Skeletal muscle satellite cell (primary cell): Measurements from ENCODE around the gene FMN1.

ENCODE experiments used
- H3K27me3 ChIP-seq: 2 replicates; pipeline ENCODE4 v1.7.0; 2013; ENCODE audit warnings: low read length; ENCODE audit not compliant: control insufficient read depth, insufficient read depth
- H3K36me3 ChIP-seq: 2 replicates; pipeline ENCODE4 v1.7.0; 2013; ENCODE audit warnings: mild to moderate bottlenecking, control low read depth, low read length; ENCODE audit not compliant: insufficient read depth
- H3K4me1 ChIP-seq: 2 replicates; pipeline ENCODE4 v1.7.0; 2013; ENCODE audit warnings: low read length; ENCODE audit not compliant: control insufficient read depth, insufficient read depth
- H3K4me2 ChIP-seq: 2 replicates; pipeline ENCODE4 v1.7.0; 2013; ENCODE audit warnings: mild to moderate bottlenecking, low read length
- H3K4me3 ChIP-seq: 2 replicates; pipeline ENCODE4 v1.7.0; 2013; ENCODE audit warnings: low read length
- H3K9ac ChIP-seq: 2 replicates; pipeline ENCODE4 v1.7.0; 2013; ENCODE audit warnings: mild to moderate bottlenecking, low read depth, low read length, moderate library complexity
- H3K9me3 ChIP-seq: replicated peaks from 2 replicates; pipeline ENCODE4 v1.7.0; 2013; ENCODE audit warnings: mild to moderate bottlenecking, control low read depth, low read length

Gene FMN1

GRCh38 chr15:32766101-32766500 lies 428.4 kb downstream of the FMN1 start:
- Histone ChIP-seq H3K27me3 (no peaks in the 10 kb centered on the region), H3K4me3 (no peak overlapping the region), H3K9me3 (no peaks in the 10 kb centered on the region), H3K4me1 (peaks cover 5% of the 10 kb centered on the region), H3K36me3 (no peaks in the 10 kb centered on the region), H3K4me2 (no peak overlapping the region), H3K9ac (no peak overlapping the region)

DNA sequence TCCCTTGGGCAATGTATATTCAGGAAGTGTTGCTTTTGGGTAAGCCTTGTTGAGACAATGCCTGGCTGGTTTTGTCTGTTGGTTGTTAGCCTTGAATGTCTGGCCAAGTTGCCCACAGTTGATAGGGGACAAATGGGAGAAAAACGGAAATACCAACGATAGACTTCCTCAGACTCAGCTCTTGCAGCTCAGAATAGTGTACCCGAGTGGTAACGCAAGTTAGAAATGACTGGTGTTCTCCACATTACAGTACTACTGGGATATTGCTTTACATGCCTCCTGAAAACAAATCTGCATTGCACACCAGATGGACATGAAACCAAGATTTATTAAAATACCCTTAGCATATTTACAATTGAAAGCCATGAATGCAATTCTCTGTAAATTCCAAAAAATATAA lies 429.3 kb downstream of the FMN1 start:
- Histone ChIP-seq H3K4me2 (no peak overlapping the region), H3K9ac (no peak overlapping the region), H3K9me3 (no peaks in the 10 kb centered on the region), H3K27me3 (no peaks in the 10 kb centered on the region), H3K36me3 (no peaks in the 10 kb centered on the region), H3K4me1 (no peaks in the 10 kb centered on the region), H3K4me3 (no peak overlapping the region)

DNA sequence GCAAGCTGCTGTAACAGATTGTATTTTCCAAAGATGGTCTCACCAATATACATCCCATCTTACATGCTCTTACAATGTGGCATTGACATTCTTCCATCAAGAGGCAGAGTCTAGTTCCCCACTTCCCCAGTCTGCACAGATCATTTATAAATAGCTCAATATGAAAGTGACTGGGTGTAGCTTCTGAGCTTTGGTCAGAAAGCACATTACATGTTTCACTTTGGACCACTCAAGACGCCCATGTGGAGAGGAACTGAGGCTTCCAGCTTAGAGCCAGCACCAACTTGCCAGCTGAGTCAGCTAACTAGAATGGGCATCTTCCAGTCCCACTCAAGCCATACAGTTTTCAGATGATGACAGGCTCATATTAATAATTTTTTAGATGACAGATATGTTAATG lies 431.2 kb downstream of the FMN1 start:
- no peaks in the 10 kb centered on the region for H3K36me3 ChIP-seq
- H3K9me3 ChIP-seq, result no peaks in the 10 kb centered on the region
- H3K4me2 ChIP-seq, result no peak overlapping the region
- no peaks in the 10 kb centered on the region for H3K4me1 ChIP-seq
- no peak overlapping the region for H3K9ac ChIP-seq
- H3K4me3 ChIP-seq, result no peak overlapping the region
- H3K27me3 ChIP-seq, result no peaks in the 10 kb centered on the region

GRCh38 chr15:32757426-32757825 lies 437.1 kb downstream of the FMN1 start:
- Histone ChIP-seq H3K4me2 (no peak overlapping the region), H3K9ac (no peak overlapping the region), H3K4me3 (no peak overlapping the region), H3K9me3 (peaks cover 3% of the 10 kb centered on the region), H3K27me3 (no peaks in the 10 kb centered on the region), H3K36me3 (no peaks in the 10 kb centered on the region), H3K4me1 (no peaks in the 10 kb centered on the region)

DNA sequence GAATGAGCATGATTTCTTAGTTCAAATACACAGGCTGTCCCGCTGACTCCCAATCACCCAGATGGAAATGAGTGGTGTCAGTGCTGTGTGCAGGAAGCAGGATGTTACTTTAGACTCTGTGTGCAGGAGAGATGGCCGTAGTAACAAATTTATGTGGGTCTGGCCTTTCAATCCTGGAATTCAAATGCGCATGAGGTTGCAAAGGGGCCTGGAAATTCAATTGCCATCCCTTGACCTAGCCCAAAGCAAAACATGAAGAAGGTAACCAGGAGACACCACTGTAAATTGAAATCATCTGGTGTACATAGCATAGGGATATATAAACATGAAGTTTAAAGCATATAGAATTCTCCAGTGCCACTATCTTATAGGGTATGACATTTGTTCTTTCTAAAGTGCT lies 443.5 kb downstream of the FMN1 start:
- no peaks in the 10 kb centered on the region for H3K9me3 ChIP-seq
- H3K27me3 ChIP-seq, result no peaks in the 10 kb centered on the region
- no peak overlapping the region for H3K9ac ChIP-seq
- no peaks in the 10 kb centered on the region for H3K4me1 ChIP-seq
- H3K36me3 ChIP-seq, result no peaks in the 10 kb centered on the region
- no peak overlapping the region for H3K4me2 ChIP-seq
- H3K4me3 ChIP-seq, result no peak overlapping the region

DNA sequence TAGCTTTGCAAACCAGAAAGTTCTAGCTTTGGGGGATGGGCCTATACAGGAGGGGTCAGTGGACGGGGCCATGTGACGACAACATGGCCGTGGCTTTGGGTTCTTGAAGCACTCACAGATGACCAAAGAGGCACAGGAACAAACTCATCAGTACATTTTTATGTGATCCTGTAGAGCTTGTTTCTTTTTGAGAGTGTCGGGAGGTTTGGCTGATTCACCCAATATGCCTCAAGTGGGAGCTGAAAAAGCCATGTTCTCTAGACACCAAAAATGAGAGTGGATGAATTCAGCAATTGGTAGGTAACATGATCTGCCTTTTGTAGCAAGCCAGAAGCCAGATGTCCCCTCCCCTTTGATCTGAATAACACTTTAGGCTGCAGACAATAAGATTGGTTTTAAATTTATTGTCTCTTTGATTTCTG lies 446.6 kb downstream of the FMN1 start:
- Histone ChIP-seq H3K36me3 (no peaks in the 10 kb centered on the region), H3K4me2 (no peak overlapping the region), H3K4me1 (peaks cover 11% of the 10 kb centered on the region), H3K4me3 (no peak overlapping the region), H3K27me3 (no peaks in the 10 kb centered on the region), H3K9me3 (no peaks in the 10 kb centered on the region), H3K9ac (no peak overlapping the region)

GRCh38 chr15:32746116-32746857 lies 448.2 kb downstream of the FMN1 start:
- no peak overlapping the region for H3K4me3 ChIP-seq
- no peak overlapping the region for H3K4me2 ChIP-seq
- no peak overlapping the region for H3K9ac ChIP-seq
- no peaks in the 10 kb centered on the region for H3K27me3 ChIP-seq
- no peaks in the 10 kb centered on the region for H3K36me3 ChIP-seq
- H3K9me3 ChIP-seq, result no peaks in the 10 kb centered on the region
- H3K4me1 ChIP-seq, result peaks cover 12% of the 10 kb centered on the region

DNA sequence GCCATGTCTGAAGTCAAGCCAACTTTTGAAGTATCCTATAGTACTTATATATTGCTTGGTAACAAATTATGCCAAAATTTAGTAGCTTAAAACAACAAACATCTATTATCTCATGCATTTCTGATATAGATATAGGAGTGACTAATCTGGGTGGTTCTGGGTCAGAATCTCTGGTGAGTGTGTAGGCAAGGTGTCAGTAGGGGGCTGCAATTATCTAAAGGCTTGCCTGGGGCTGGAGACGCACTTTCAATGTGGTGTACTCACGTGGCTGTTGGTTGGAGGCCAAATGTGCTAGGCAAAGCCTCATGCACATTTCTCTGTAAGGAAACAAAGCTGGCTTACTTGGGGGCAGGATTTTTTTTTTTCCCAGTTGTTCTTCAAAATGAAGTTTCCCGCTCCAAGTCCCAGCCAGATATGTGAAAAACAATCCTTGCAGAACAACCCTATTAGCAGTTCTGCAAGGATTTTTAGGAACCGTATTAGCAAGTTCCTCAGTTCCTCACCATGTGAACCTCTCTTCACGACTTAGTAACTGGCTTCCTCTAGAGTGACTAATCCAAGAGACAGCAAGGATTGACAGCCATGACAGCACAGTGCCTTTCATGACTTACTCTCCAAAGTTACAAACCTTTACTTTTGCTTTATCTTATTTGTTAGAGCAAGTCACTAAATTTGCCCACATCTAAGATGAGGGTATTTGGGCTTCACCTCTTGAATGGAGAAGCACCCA lies 450.9 kb downstream of the FMN1 start:
- Histone ChIP-seq H3K36me3 (no peaks in the 10 kb centered on the region), H3K4me3 (no peak overlapping the region), H3K4me1 (peaks cover 12% of the 10 kb centered on the region), H3K9me3 (no peaks in the 10 kb centered on the region), H3K4me2 (no peak overlapping the region), H3K27me3 (no peaks in the 10 kb centered on the region), H3K9ac (no peak overlapping the region)

GRCh38 chr15:32739522-32740063 lies 454.9 kb downstream of the FMN1 start:
- Histone ChIP-seq H3K9ac (no peak overlapping the region), H3K4me3 (no peak overlapping the region), H3K27me3 (no peaks in the 10 kb centered on the region), H3K9me3 (no peaks in the 10 kb centered on the region), H3K4me1 (peaks cover 13% of the 10 kb centered on the region), H3K36me3 (peaks cover 22% of the 10 kb centered on the region), H3K4me2 (no peak overlapping the region)

GRCh38 chr15:32738666-32739065 lies 455.8 kb downstream of the FMN1 start:
- no peak overlapping the region for H3K9ac ChIP-seq
- no peaks in the 10 kb centered on the region for H3K9me3 ChIP-seq
- H3K4me2 ChIP-seq, result no peak overlapping the region
- no peak overlapping the region for H3K4me3 ChIP-seq
- no peaks in the 10 kb centered on the region for H3K27me3 ChIP-seq
- H3K4me1 ChIP-seq, result peaks cover 19% of the 10 kb centered on the region
- H3K36me3 ChIP-seq, result peaks cover 32% of the 10 kb centered on the region

DNA sequence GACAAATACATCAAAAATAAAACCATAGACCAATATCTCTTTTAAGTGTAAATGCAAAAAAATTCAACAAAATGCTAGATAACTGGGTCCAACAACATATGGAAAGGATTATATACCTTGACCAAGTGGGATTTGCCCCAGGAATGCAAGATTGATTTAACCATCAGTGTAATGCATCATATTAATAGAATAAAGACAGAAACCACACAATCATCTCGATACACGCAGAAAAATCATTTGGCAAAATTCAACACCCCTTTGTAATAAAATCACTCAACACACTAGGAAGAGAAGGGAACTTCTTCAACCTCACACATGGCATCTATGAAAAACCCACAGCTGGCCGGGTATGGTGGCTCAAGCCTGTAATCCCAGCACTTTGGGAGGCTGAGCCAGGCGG lies 457.2 kb downstream of the FMN1 start:
- no peaks in the 10 kb centered on the region for H3K9me3 ChIP-seq
- peaks cover 24% of the 10 kb centered on the region for H3K4me1 ChIP-seq
- no peak overlapping the region for H3K4me3 ChIP-seq
- no peak overlapping the region for H3K4me2 ChIP-seq
- peaks cover 41% of the 10 kb centered on the region for H3K36me3 ChIP-seq
- no peak overlapping the region for H3K9ac ChIP-seq
- H3K27me3 ChIP-seq, result no peaks in the 10 kb centered on the region

GRCh38 chr15:32736701-32737061 lies 457.8 kb downstream of the FMN1 start:
- H3K27me3 ChIP-seq, result no peaks in the 10 kb centered on the region
- H3K4me3 ChIP-seq, result no peak overlapping the region
- H3K9ac ChIP-seq, result no peak overlapping the region
- H3K9me3 ChIP-seq, result no peaks in the 10 kb centered on the region
- peaks cover 47% of the 10 kb centered on the region for H3K36me3 ChIP-seq
- H3K4me1 ChIP-seq, result peaks cover 30% of the 10 kb centered on the region
- no peak overlapping the region for H3K4me2 ChIP-seq
